MM.1S (cell line): ENCODE measurements around the gene ANXA6.

Source experiments
- DNase-seq: peaks from one replicate; pipeline ENCODE4 v3.0.0-alpha.2; 2015
- H2AFZ ChIP-seq: fragments of 300-600 bp; sonication (generic); 2 replicates; pipeline ENCODE4 v1.6.0; 2016; ENCODE audit warnings: antibody characterized with exemption, low read length
- H3F3A ChIP-seq: fragments of 300-600 bp; sonication (generic); 2 replicates; pipeline ENCODE4 v1.6.1; 2016; ENCODE audit warnings: mild to moderate bottlenecking, antibody characterized with exemption, low read length, moderate library complexity, mixed read lengths; ENCODE audit not compliant: insufficient read depth
- H3K27ac ChIP-seq: fragments of 300-600 bp; sonication (generic); 2 replicates; pipeline ENCODE4 v1.5.1; 2016; ENCODE audit warnings: mild to moderate bottlenecking, low read length
- H3K27me3 ChIP-seq: fragments of 300-600 bp; sonication (generic); replicated peaks from 2 replicates; pipeline ENCODE4 v1.6.0; 2016; ENCODE audit warnings: low read length; ENCODE audit not compliant: insufficient read depth
- H3K36me3 ChIP-seq: fragments of 300-600 bp; sonication (generic); replicated peaks from 2 replicates; pipeline ENCODE4 v1.6.1; 2016; ENCODE audit warnings: mild to moderate bottlenecking, low read length, mixed read lengths; ENCODE audit not compliant: insufficient read depth
- H3K4me1 ChIP-seq: fragments of 300-600 bp; sonication (generic); 2 replicates; pipeline ENCODE4 v1.6.1; 2016; ENCODE audit warnings: low read length, mixed read lengths
- H3K4me2 ChIP-seq: fragments of 300-600 bp; sonication (generic); 2 replicates; pipeline ENCODE4 v1.6.0; 2016; ENCODE audit warnings: low read depth, low read length
- H3K4me3 ChIP-seq: fragments of 300-600 bp; sonication (generic); 2 replicates; pipeline ENCODE4 v1.5.1; 2016; ENCODE audit warnings: low read length, mixed read lengths
- H3K79me2 ChIP-seq: fragments of 300-600 bp; sonication (generic); 2 replicates; pipeline ENCODE4 v1.6.1; 2016; ENCODE audit warnings: mixed run types, low read length, mixed read lengths
- H3K9ac ChIP-seq: fragments of 300-600 bp; sonication (generic); 2 replicates; pipeline ENCODE4 v1.6.1; 2016; ENCODE audit warnings: low read length, mixed read lengths
- H3K9me2 ChIP-seq: fragments of 300-600 bp; sonication (generic); replicated peaks from 2 replicates; pipeline ENCODE4 v1.6.1; 2016; ENCODE audit warnings: mild to moderate bottlenecking, low read length, mixed read lengths; ENCODE audit not compliant: insufficient read depth
- H3K9me3 ChIP-seq: fragments of 300-600 bp; sonication (generic); replicated peaks from 2 replicates; pipeline ENCODE4 v1.6.1; 2016; ENCODE audit warnings: mild to moderate bottlenecking, low read length, mixed read lengths; ENCODE audit not compliant: insufficient read depth
- H4K20me1 ChIP-seq: fragments of 300-600 bp; sonication (generic); 2 replicates; pipeline ENCODE4 v1.6.1; 2016; ENCODE audit warnings: mild to moderate bottlenecking, low read length, moderate library complexity, mixed read lengths; ENCODE audit not compliant: insufficient read depth
- CTCF ChIP-seq: fragments of 300-600 bp; sonication (generic); IDR thresholded peaks from 2 replicates; pipeline ENCODE4 v1.5.1; 2016; ENCODE audit warnings: antibody characterized with exemption, low read length, mixed read lengths
- EZH2 ChIP-seq: fragments of 300-600 bp; sonication (generic); optimal IDR thresholded peaks from 2 replicates; pipeline ENCODE3; 2017; ENCODE audit warnings: low read depth, mild to moderate bottlenecking, antibody characterized with exemption, low read length, mixed read lengths
- EZH2phosphoT487 ChIP-seq: fragments of 300-600 bp; sonication (generic); IDR thresholded peaks from 2 replicates; pipeline ENCODE4 v1.6.1; 2018; ENCODE audit warnings: antibody characterized with exemption, low read length

ANXA6 gene

DNA sequence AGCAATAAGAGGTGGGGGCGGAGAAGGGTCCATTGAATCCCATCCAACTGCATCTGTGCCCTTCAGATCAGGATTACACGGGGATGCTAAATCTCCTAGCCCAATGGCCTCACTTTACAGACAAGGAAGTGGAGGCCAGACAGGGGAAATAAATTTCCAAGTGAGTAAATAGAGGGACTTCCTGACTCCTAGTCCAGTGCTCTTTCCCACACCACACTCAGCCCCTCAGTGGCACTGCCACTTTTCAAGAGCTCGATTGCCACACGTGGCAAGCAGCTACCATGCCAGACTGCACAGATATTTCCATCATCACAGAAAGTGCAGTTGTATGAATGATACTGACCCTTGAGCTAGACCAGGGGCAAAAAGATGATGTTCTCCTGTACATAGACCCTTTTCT is 68.6 kb downstream of the ANXA6 start:
- H4K20me1 ChIP-seq: no peaks in the 10 kb centered on the region
- H3K9ac ChIP-seq: no peak overlapping the region
- no peak overlapping the region for H3K27ac ChIP-seq
- peaks cover 42% of the 10 kb centered on the region for H3K4me1 ChIP-seq
- H3K9me2 ChIP-seq: no peaks in the 10 kb centered on the region
- no peak overlapping the region for H2AFZ ChIP-seq
- peaks cover 18% of the 10 kb centered on the region for H3F3A ChIP-seq
- TF ChIP-seq EZH2: no peak
- no peak for TF ChIP-seq CTCF
- TF ChIP-seq EZH2phosphoT487: no peak
- H3K79me2 ChIP-seq: no peaks in the 10 kb centered on the region
- no peaks in the 10 kb centered on the region for H3K27me3 ChIP-seq
- no peaks in the 10 kb centered on the region for H3K36me3 ChIP-seq
- DNase-seq: no peak
- H3K9me3 ChIP-seq: no peaks in the 10 kb centered on the region
- H3K4me3 ChIP-seq: no peak overlapping the region
- H3K4me2 ChIP-seq: no peak overlapping the region

DNA sequence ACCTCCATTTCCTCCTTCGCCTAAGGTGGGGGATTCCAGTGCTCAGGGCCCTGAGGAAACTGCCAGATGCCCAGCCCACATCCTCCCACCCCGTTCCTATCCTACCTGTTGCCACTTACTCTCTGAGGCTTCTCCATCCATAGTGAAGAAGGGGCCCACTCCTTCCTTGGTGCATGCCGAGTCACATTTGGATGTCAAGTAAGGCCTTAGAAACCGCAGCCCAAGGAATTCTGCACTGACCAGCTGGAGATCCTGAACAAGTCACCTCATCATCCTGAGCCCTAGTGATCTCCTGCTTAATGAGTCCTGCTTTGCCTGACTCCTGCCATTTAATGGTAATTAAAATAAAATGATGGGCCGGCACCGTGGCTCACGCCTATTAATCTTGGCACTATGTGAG is 70.1 kb downstream of the ANXA6 start:
- peaks cover 4% of the 10 kb centered on the region for H3K79me2 ChIP-seq
- H3F3A ChIP-seq: peaks cover 16% of the 10 kb centered on the region
- DNase-seq: no peak
- no peaks in the 10 kb centered on the region for H3K9me2 ChIP-seq
- H3K4me3 ChIP-seq: no peak overlapping the region
- H2AFZ ChIP-seq: peak overlapping the region; percentile 61; the same call in 1 of the 2 replicates
- H3K36me3 ChIP-seq: no peaks in the 10 kb centered on the region
- no peaks in the 10 kb centered on the region for H4K20me1 ChIP-seq
- peak overlapping the region; percentile 78; the same call in 1 of the 2 replicates for H3K4me2 ChIP-seq
- no peaks in the 10 kb centered on the region for H3K9me3 ChIP-seq
- H3K27ac ChIP-seq: no peak overlapping the region
- peaks cover 40% of the 10 kb centered on the region for H3K4me1 ChIP-seq
- no peak for TF ChIP-seq CTCF
- no peak for TF ChIP-seq EZH2phosphoT487
- TF ChIP-seq EZH2: no peak
- H3K27me3 ChIP-seq: no peaks in the 10 kb centered on the region
- peak overlapping the region; percentile 47; the same call in 1 of the 2 replicates for H3K9ac ChIP-seq

DNA sequence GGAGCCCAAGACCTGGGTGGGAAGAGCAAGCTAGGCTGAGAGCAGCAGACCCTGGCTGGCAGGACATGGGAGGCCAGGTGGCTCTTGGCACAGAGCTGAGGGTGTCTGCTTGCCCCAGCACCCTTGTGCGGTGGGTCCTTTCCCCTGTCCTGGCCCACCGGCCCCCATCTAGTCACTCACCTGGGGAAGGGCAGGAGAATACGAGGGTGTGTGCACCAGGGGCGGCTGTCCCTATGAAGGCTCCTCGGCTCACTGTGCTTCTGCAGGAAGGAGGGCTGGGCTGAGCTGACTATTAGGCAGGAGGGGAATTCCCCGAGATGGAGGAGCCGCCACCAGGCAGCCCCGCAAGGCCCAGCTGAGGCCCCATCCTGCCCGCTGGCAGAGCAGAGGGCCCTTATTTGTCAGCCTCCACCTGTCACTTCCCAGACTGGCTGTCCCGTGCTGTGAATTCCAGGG is 70.6 kb downstream of the ANXA6 start:
- Histone ChIP-seq H3K9me3 (no peaks in the 10 kb centered on the region), H3K4me3 (peak overlapping the region; percentile 49), H3K4me1 (peaks cover 45% of the 10 kb centered on the region), H3K79me2 (peaks cover 9% of the 10 kb centered on the region), H3F3A (peaks cover 21% of the 10 kb centered on the region), H3K36me3 (no peaks in the 10 kb centered on the region), H3K9ac (peak overlapping the region; percentile 47), H2AFZ (peak overlapping the region; percentile 61; the same call in 1 of the 2 replicates), H3K9me2 (no peaks in the 10 kb centered on the region), H3K27ac (no peak overlapping the region), H3K27me3 (no peaks in the 10 kb centered on the region), H3K4me2 (peak overlapping the region; percentile 78), H4K20me1 (no peaks in the 10 kb centered on the region)
- TF ChIP-seq EZH2phosphoT487: no peak
- TF ChIP-seq EZH2: no peak
- no peak for TF ChIP-seq CTCF
- DNase-seq: peak; percentile 62
